ENCODE data around the gene PRKCQ.
A peak's percentile ranks its signal among the peaks of the same experiment; 100 is the strongest.
"Not testable (repeated sequence)": the region's sequence is repeated elsewhere in the genome, so short reads cannot be mapped to it uniquely, and the experiment has no call there.

The PRKCQ gene

DNA sequence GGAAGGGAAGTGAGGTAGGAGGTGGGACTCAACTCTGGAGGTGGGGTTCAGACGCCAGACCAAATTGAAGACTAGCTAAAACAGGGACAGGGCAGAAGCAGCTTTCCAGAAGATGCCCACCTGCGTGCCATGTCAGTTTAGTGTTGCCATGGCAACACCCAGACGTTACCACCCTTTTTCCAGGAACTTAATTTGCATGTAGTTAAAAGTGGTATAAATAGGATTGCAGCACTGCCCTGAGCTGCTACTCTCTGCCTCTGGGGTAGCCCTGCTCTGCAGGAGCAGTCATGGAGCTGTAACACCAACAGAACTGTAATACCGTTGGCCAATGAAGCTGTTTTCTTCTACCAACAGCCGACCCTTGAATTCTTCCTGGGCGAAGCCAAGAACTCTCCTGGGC is 93.8 kb downstream of the PRKCQ start:
- DNase-seq = no peak

DNA sequence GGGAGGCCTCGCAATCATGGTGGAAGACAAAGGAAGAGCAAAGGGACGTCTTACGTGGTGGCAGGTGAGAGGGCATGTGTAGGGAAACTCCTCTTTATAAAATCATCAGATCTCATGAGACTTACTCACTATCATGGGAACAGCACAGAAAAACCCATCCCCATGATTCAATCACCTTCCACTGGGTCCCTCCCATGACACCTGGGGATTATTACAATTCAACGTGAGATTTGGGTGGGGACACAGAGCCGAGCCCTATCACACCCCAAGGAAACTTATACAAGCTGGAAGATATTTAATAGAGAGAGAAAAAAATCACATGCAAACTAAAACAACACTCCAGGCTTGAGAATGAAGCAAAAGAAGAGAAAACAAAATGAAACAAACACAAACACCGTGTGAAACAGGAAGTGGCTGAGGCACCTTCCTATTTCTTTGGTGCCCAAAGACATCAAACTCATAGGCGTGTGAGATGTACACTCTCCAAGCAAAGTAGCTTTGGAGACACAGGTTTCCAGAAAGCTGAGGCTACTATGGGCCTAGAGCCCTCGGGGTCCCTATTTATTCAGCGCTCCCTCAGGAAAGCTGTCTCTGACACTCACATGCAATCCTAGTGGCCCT is 97.2 kb downstream of the PRKCQ start:
- no peak for DNase-seq

DNA sequence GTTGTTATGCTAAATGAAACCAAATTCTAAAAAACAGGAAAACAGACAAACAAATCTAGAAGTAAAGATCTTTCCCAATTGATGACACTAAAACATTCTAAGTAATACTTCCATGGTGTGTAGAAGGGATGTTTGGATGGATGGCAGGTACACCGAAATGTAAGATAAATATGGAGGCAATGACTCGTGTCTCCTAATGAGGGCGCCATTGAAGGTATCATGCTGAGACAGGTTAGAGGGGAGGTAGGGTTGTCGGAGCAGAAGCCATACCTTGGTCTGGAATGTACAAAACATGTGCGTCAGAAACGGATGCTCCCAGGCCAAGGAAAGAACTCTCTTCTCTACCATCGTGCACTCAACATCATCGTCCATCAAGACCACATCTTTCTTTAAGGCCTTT is 101.4 kb downstream of the PRKCQ start:
- DNase-seq = no peak

GRCh38 chr10:6476989-6477388 is 103.1 kb downstream of the PRKCQ start:
- no peak for DNase-seq

GRCh38 chr10:6474871-6475270 is 105.2 kb downstream of the PRKCQ start:
- DNase-seq = no peak

- peak; percentile 74 for DNase-seq
Observed at GRCh38 chr10:6473901-6474370, 106.1 kb downstream of the PRKCQ start.

DNA sequence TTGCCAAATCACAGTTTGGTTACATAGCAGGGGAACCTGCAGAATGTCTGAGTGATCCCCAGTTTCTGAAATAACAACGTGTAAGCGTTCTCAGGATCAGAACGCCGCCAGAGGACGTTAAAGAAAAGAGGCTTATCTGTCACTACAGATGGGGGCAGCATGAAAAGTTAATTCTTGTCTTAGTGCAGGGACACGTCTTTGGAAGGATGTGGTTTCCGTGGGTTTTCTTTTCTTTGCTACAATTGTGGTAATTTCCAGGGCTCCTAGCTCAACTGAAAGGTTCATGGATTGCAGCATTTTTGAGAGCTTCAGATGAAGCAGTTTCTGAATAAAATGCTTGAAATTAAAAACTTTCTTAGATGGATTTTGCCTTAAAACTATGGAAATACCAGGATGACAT is 106.6 kb downstream of the PRKCQ start:
- DNase-seq = peak; percentile 87

GRCh38 chr10:6472710-6473005 is 107.4 kb downstream of the PRKCQ start:
- DNase-seq = not testable (repeated sequence)

GRCh38 chr10:6470894-6471618 is 109.0 kb downstream of the PRKCQ start:
- DNase-seq = no peak

DNA sequence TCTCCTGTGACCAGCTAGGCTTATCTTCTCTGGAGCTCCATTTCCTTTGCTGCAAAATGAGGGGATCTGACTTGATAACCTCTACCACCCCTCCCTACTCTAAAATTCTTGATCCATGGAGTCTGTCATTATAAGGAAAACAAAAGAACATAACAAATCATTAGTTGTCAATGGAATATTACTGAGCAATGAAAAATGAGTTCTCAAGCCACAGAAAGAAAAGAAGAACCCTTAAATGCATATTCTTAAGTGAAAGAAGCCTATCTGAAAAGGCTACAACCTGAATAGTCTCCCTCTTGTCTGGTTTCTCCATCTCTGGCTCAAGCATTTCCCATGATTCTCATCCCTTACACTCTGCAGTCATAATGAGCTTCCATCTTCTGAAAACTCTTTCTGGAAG is 110.4 kb downstream of the PRKCQ start:
- no peak for DNase-seq

DNA sequence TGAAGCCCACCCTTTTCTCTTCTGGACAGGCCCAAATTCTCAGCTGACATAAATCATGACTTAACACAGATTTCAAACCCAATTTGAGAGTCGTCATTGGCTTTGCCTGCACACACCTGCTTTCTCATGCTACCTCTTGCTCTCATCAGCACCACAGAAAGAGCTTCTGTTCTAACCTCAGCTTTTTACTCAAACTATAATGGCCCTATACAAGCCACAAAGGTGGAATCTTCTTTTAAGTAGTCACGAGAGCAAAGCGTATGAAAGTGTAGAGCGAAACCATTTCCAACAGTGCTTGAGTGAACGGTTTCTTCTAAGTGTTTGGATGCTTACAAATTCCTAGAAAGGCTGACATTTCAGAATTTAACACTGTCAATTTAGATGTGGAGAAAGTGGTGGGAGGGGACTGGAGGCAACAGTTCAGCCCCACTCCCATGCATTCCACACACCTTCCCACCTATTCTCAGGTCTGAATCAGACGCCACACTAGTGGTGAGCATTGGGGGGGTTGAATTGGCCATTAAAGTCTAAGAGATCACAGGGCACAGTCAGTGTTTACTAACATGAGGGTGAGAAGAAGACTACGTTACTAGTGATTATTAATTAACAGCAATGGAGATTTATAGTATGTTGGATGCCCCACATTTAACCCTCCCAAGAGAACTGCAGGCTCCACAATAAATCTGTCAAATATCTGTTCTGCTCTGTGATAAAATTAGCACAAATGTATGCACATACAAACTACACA is 114.0 kb downstream of the PRKCQ start:
- DNase-seq = peak; percentile 30

DNA sequence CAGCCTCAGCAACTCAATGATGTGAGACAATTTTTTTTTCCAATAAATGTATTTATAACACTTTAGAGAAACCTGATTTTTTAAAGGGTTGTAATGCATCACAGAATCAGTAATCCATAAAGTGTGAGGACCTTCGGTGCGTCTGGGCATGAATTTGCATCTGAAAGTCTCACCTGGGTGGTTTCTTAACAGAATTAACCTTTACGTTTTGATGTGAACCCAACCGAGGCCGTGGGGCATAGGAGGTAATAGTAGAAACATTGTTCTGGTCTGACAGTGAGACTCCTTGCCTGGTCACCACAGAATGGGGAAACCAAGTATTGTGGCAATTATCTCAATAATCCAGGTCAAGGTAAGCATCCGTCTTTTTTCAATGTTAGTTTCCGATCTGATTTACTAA is 114.6 kb downstream of the PRKCQ start:
- DNase-seq = no peak

GRCh38 chr10:6464862-6465430 is 115.1 kb downstream of the PRKCQ start:
- no peak for DNase-seq

GRCh38 chr10:6463366-6463765 is 116.7 kb downstream of the PRKCQ start:
- no peak for DNase-seq

DNA sequence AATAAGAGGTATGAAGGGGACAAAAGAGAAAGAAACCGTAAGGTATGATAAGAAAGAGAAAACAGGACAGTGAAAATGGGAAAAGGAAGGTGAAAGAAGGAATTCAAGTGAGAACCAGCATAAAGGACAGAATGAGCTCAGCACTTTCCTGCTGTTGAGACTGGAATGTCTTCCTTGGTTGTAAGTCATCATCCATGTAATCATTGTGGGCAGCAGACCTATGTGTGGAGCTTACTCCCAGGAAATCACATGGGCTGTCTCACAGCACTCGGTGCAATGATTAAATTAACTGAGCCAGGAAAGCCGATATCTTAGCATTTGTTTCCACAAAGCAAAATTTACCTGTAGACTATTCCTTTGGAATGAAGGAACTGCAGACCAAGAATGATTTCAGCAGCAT is 118.1 kb downstream of the PRKCQ start:
- no peak for DNase-seq

GRCh38 chr10:6460861-6461409 is 119.1 kb downstream of the PRKCQ start:
- DNase-seq = no peak

GRCh38 chr10:6458814-6459213 is 121.3 kb downstream of the PRKCQ start:
- DNase-seq = no peak

- no peak for DNase-seq
Observed at GRCh38 chr10:6457376-6457775, 122.7 kb downstream of the PRKCQ start.

DNA sequence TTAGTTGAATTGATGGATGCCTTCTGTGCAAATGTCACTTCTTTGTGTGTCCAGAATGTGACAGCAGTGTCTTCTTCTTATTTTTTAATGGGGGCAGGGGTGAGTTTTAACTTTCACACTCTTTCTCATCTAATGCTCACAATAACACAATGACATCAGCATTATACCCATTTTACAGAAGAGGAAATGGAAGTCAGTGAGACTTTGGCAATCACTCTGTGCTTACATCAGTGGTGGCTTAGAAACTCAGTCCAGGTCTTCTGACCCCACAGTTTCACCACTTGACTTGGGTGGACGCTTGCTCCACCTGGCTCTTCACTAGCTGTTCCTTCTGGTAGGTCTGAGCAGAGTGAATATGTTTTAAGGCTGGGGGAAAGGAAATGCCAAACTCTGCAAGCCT is 124.0 kb downstream of the PRKCQ start:
- no peak for DNase-seq

DNA sequence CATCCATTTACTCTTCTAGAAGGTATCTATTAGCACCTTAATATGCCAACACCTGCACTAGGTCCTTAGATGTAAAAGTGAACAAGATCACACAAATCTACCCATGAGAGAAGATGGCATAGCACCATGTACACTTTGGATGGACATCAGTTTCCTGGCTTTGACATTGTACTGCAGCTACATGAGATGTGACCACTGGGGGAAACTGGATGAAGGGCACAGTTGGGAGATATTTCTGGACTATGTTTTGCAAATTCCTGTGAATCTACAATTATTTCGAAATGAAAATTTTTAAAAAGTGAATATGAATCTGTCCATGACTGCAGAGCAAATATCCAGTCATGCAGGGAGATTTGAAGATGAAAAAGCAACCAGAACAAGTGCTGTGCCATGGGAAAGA is 124.5 kb downstream of the PRKCQ start:
- no peak for DNase-seq

GRCh38 chr10:6446711-6447110 is 133.4 kb downstream of the PRKCQ start:
- DNase-seq = no peak

GRCh38 chr10:6445671-6446316 is 134.3 kb downstream of the PRKCQ start:
- peak; percentile 68 for DNase-seq

DNA sequence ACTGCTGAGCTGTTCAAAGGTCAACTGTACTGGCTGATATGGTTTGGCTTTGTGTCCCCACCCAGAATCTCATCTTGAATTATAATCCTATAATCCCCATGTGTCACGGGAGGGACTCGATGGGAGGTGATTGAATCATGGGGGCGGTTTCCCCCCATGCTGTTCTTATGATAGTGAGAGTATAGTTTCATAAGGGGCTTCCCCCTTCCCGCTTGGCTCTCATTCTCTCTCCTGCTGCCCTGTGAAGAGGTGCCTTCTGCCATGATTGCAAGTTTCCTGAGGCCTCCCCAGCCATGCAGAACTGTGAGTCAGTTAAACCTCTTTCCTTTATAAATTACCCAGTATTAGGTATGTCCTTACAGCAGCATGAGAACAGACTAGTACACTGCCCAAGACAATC is 140.2 kb downstream of the PRKCQ start:
- not testable (repeated sequence) for DNase-seq
